Natural killer cell (primary cell): ENCODE data around the gene UPK3B. TPM values are rescaled to one million over a fixed set of nuclear protein-coding genes. Genes with fewer than 3 reads are reported as not detected.
"Not testable (repeated sequence)": the region's sequence is repeated elsewhere in the genome, so short reads cannot be mapped to it uniquely, and the experiment has no call there.

ENCODE experiments used
- ATAC-seq, 3 donors: fragments of 150-1000 bp in 2 of 3; fragments of 200-7000 bp in 1 of 3; cut with Tn5 transposase; 1 replicate in 1 of 3; 2 replicates in 2 of 3; pipeline ENCODE4 v1.10.0; 2021; ENCODE audit warnings: mild to moderate bottlenecking in 2 of 3, moderate library complexity in 2 of 3
- DNase-seq, 2 donors: peaks; one replicate each; pipeline versions ENCODE4 v3.0.0 to v3.0.0-alpha.2; 2013 to 2021; ENCODE audit warnings: mixed read lengths in 1 of 2
- H3K27ac ChIP-seq: one replicate; pipeline ENCODE4 v1.5.1; 2013; ENCODE audit warnings: mild to moderate bottlenecking, low read length
- H3K27me3 ChIP-seq: one replicate; pipeline ENCODE4 v1.6.1; 2013; ENCODE audit warnings: low read length; ENCODE audit not compliant: control insufficient read depth, insufficient read depth
- H3K36me3 ChIP-seq: one replicate; pipeline ENCODE4 v1.6.1; 2013; ENCODE audit warnings: low read length; ENCODE audit not compliant: control insufficient read depth, insufficient read depth
- H3K4me1 ChIP-seq: one replicate; pipeline ENCODE4 v1.6.1; 2013; ENCODE audit warnings: low read length; ENCODE audit not compliant: control insufficient read depth, insufficient read depth
- H3K4me3 ChIP-seq: one replicate; pipeline ENCODE4 v1.5.1; 2013; ENCODE audit warnings: low read length
- H3K9me3 ChIP-seq: one replicate; pipeline ENCODE4 v1.6.1; 2013; ENCODE audit warnings: low read length; ENCODE audit not compliant: control insufficient read depth, insufficient read depth
- H3K27ac Mint-ChIP-seq, 2 donors: one replicate each; pipeline ENCODE4 v1.8.0; 2022; ENCODE audit warnings: mild to moderate bottlenecking in 2 of 2, mixed read lengths in 2 of 2, moderate library complexity in 1 of 2
- H3K27me3 Mint-ChIP-seq, 2 donors: one replicate each; pipeline ENCODE4 v1.8.0; 2022; ENCODE audit warnings: low read depth in 2 of 2, mixed read lengths in 2 of 2
- H3K36me3 Mint-ChIP-seq: one replicate; pipeline ENCODE4 v1.8.0; 2022; ENCODE audit warnings: mixed read lengths
- H3K4me1 Mint-ChIP-seq, 2 donors: one replicate each; pipeline ENCODE4 v1.8.0; 2022; ENCODE audit warnings: mixed read lengths in 2 of 2
- H3K4me3 Mint-ChIP-seq: one replicate; pipeline ENCODE4 v1.8.0; 2022; ENCODE audit warnings: mild to moderate bottlenecking, moderate library complexity, mixed read lengths
- H3K9me3 Mint-ChIP-seq, 2 donors: one replicate each; pipeline ENCODE4 v1.8.0; 2022; ENCODE audit warnings: mixed read lengths in 2 of 2
- WGBS: methylation state at CpG from one replicate; pipeline ENCODE4 v1.1.7; 2013; ENCODE audit warnings: missing lambda C conversion rate; ENCODE audit not compliant: insufficient coverage; 5-methylcytosine and 5-hydroxymethylcytosine counted together
- intact Hi-C: fragments of 100-400 bp; cut with micrococcal nuclease; formaldehyde crosslinking; loops from one replicate; pipeline ENCODE4 v1.14.2; 2022
- total RNA-seq, 4 donors: library from RNA; stranded (reverse); fragments of 120-200 nt in 1 of 4; gene quantifications; one replicate each; pipeline versions ENCODE4 v1.2.3 to v1.2.4, GENCODE V29; 2013 to 2022

UPK3B gene
- total RNA-seq, 3 donors from 2014 or later (not counting 1 experiment from before 2014, with no cell fraction given) = 3.3 to 5.3 (median 3.3) TPM

- H3K27me3 ChIP-seq, H3K4me1 Mint-ChIP-seq, H3K4me3 ChIP-seq, DNase-seq, H3K9me3 ChIP-seq, H3K27ac Mint-ChIP-seq, H3K27ac ChIP-seq, H3K27me3 Mint-ChIP-seq, intact Hi-C loops, H3K36me3 ChIP-seq, ATAC-seq, H3K9me3 Mint-ChIP-seq, H3K36me3 Mint-ChIP-seq, H3K4me3 Mint-ChIP-seq, H3K4me1 ChIP-seq: not testable (repeated sequence)
- WGBS = 96% methylated on average over 24 of the region's 24 CpGs
These were observed 27.7 kb upstream of the UPK3B start for GRCh38 chr7:76482660-76483059.

GRCh38 chr7:76483081-76483480 is 27.3 kb upstream of the UPK3B start:
- H3K27ac ChIP-seq, H3K36me3 ChIP-seq, H3K27me3 ChIP-seq, H3K4me1 Mint-ChIP-seq, H3K27ac Mint-ChIP-seq, H3K4me3 ChIP-seq, DNase-seq, H3K4me1 ChIP-seq, H3K4me3 Mint-ChIP-seq, H3K27me3 Mint-ChIP-seq, ATAC-seq, intact Hi-C loops, H3K9me3 ChIP-seq, H3K9me3 Mint-ChIP-seq, H3K36me3 Mint-ChIP-seq: not testable (repeated sequence)
- WGBS = 96% methylated on average over 12 of the region's 17 CpGs

GRCh38 chr7:76484456-76484855 is 25.9 kb upstream of the UPK3B start:
- H3K9me3 Mint-ChIP-seq, DNase-seq, intact Hi-C loops, H3K36me3 ChIP-seq, H3K4me3 ChIP-seq, ATAC-seq, H3K9me3 ChIP-seq, H3K36me3 Mint-ChIP-seq, H3K4me3 Mint-ChIP-seq, H3K4me1 ChIP-seq, H3K27ac Mint-ChIP-seq, H3K27ac ChIP-seq, H3K4me1 Mint-ChIP-seq, H3K27me3 ChIP-seq, H3K27me3 Mint-ChIP-seq: not testable (repeated sequence)
- WGBS = 90% methylated on average over 2 of the region's 12 CpGs

- H3K4me1 Mint-ChIP-seq, H3K27ac Mint-ChIP-seq, H3K27me3 Mint-ChIP-seq, intact Hi-C loops, H3K27me3 ChIP-seq, H3K4me3 Mint-ChIP-seq, H3K4me1 ChIP-seq, DNase-seq, ATAC-seq, H3K9me3 ChIP-seq, H3K4me3 ChIP-seq, H3K27ac ChIP-seq, H3K9me3 Mint-ChIP-seq, H3K36me3 ChIP-seq, H3K36me3 Mint-ChIP-seq: not testable (repeated sequence)
- WGBS = no CpG with 5 or more reads among the region's 20 CpGs
These were observed 24.3 kb upstream of the UPK3B start for GRCh38 chr7:76485822-76486610.

GRCh38 chr7:76486618-76487017 is 23.7 kb upstream of the UPK3B start:
- H3K36me3 Mint-ChIP-seq, H3K9me3 ChIP-seq, intact Hi-C loops, H3K9me3 Mint-ChIP-seq, H3K27ac Mint-ChIP-seq, H3K27me3 Mint-ChIP-seq, H3K27me3 ChIP-seq, H3K27ac ChIP-seq, H3K4me1 Mint-ChIP-seq, H3K4me1 ChIP-seq, H3K36me3 ChIP-seq, H3K4me3 ChIP-seq, H3K4me3 Mint-ChIP-seq, DNase-seq: not testable (repeated sequence)
- no CpG with 5 or more reads among the region's 5 CpGs for WGBS
- ATAC-seq = peak; percentile 90 to 96 (median 96)

- H3K27ac Mint-ChIP-seq, intact Hi-C loops, H3K9me3 ChIP-seq, H3K4me3 Mint-ChIP-seq, H3K4me1 Mint-ChIP-seq, H3K36me3 Mint-ChIP-seq, H3K4me3 ChIP-seq, H3K36me3 ChIP-seq, ATAC-seq, H3K9me3 Mint-ChIP-seq, H3K27ac ChIP-seq, H3K27me3 ChIP-seq, H3K27me3 Mint-ChIP-seq, DNase-seq, H3K4me1 ChIP-seq: not testable (repeated sequence)
- 57% methylated on average over 2 of the region's 13 CpGs for WGBS
These were observed 22.4 kb upstream of the UPK3B start for GRCh38 chr7:76487969-76488368.

GRCh38 chr7:76492139-76492538 is 18.2 kb upstream of the UPK3B start:
- H3K4me1 ChIP-seq, H3K4me1 Mint-ChIP-seq, H3K27ac Mint-ChIP-seq, DNase-seq, H3K27me3 ChIP-seq, H3K9me3 Mint-ChIP-seq, intact Hi-C loops, H3K4me3 Mint-ChIP-seq, H3K27me3 Mint-ChIP-seq, H3K36me3 ChIP-seq, H3K36me3 Mint-ChIP-seq, H3K9me3 ChIP-seq, ATAC-seq, H3K27ac ChIP-seq, H3K4me3 ChIP-seq: not testable (repeated sequence)
- 90% methylated on average over 3 of the region's 10 CpGs for WGBS

GRCh38 chr7:76495717-76496116 is 14.6 kb upstream of the UPK3B start:
- H3K9me3 Mint-ChIP-seq, H3K27me3 ChIP-seq, H3K4me1 ChIP-seq, H3K27ac ChIP-seq, H3K9me3 ChIP-seq, H3K4me1 Mint-ChIP-seq, H3K36me3 ChIP-seq, H3K27ac Mint-ChIP-seq, ATAC-seq, H3K36me3 Mint-ChIP-seq, H3K4me3 Mint-ChIP-seq, DNase-seq, H3K27me3 Mint-ChIP-seq, intact Hi-C loops, H3K4me3 ChIP-seq: not testable (repeated sequence)
- 98% methylated on average over 12 of the region's 16 CpGs for WGBS
